Esophagus mucosa (tissue), 1 donor: ENCODE data around the gene MT1E. TPM values are rescaled to one million over a fixed set of nuclear protein-coding genes. Genes with fewer than 3 reads are reported as not detected.
"Not testable (repeated sequence)": the region's sequence is repeated elsewhere in the genome, so short reads cannot be mapped to it uniquely, and the experiment has no call there.

Experiments
- ATAC-seq: fragments of 200-7000 bp; cut with Tn5 transposase; one replicate; pipeline ENCODE4 v1.9.1; 2020
- total RNA-seq: library from RNA; stranded (reverse); gene quantifications from one replicate; pipeline ENCODE4 v1.2.4, GENCODE V29; 2023
- donor health status: DM: yes; HTN: yes; CAD: no.

Gene MT1E
- total RNA-seq, 1 donor from 2014 or later: 98.8 TPM

- ATAC-seq: peak; percentile 65
Measured at GRCh38 chr16:56607109-56607618, 18.4 kb upstream of the MT1E start.

GRCh38 chr16:56607675-56608042 is 17.9 kb upstream of the MT1E start:
- no peak for ATAC-seq

- ATAC-seq: peak; percentile 90
Measured at GRCh38 chr16:56608043-56608875, 17.3 kb upstream of the MT1E start, which contains the start of gene MT2A. MT2A (plus strand) TSS chr16:56608584; CDS start chr16:56608656, 72 bp downstream.

- ATAC-seq: no peak
Measured at GRCh38 chr16:56608876-56609462, 16.6 kb upstream of the MT1E start.

GRCh38 chr16:56609463-56609921 is 16.1 kb upstream of the MT1E start:
- no peak for ATAC-seq

- ATAC-seq: peak; percentile 34
Measured at GRCh38 chr16:56610017-56610608, 15.5 kb upstream of the MT1E start.

GRCh38 chr16:56610609-56611111 is 14.9 kb upstream of the MT1E start:
- no peak for ATAC-seq

GRCh38 chr16:56611281-56611833 is 14.2 kb upstream of the MT1E start:
- no peak for ATAC-seq

GRCh38 chr16:56613706-56614105 is 11.9 kb upstream of the MT1E start:
- ATAC-seq: no peak

- no peak for ATAC-seq
Measured at GRCh38 chr16:56614549-56614991, 11.0 kb upstream of the MT1E start.

GRCh38 chr16:56615353-56615752 is 10.2 kb upstream of the MT1E start:
- ATAC-seq: no peak

- ATAC-seq: peak; percentile 9
Measured at GRCh38 chr16:56616608-56617211, 8.9 kb upstream of the MT1E start.

- ATAC-seq: peak; percentile 82
Measured at GRCh38 chr16:56617212-56618085, 8.1 kb upstream of the MT1E start.

- ATAC-seq: no peak
Measured at GRCh38 chr16:56618138-56618537, 7.4 kb upstream of the MT1E start.

- no peak for ATAC-seq
Measured at GRCh38 chr16:56620339-56620897, 5.2 kb upstream of the MT1E start.

GRCh38 chr16:56621665-56622445 is 3.7 kb upstream of the MT1E start:
- ATAC-seq: not testable (repeated sequence)

- not testable (repeated sequence) for ATAC-seq
Measured at GRCh38 chr16:56623184-56623583, 2.4 kb upstream of the MT1E start.

- ATAC-seq: no peak
Measured at GRCh38 chr16:56623637-56624036, 1.9 kb upstream of the MT1E start.

- ATAC-seq: peak; percentile 56
Measured at GRCh38 chr16:56625943-56626654, 518 bp downstream of the MT1E start.
